Fibroblast of villous mesenchyme (primary cell): ENCODE data around the gene PRELP. TPM values are rescaled to one million over a fixed set of nuclear protein-coding genes. Genes with fewer than 3 reads are reported as not detected.
A peak's percentile ranks its signal among the peaks of the same experiment; 100 is the strongest.

Experiments
- DNase-seq: peaks from one replicate; pipeline ENCODE4 v3.0.0-alpha.2; 2010; ENCODE audit warnings: low read depth
- H3K4me3 ChIP-seq: 2 replicates; pipeline ENCODE4 v1.5.1; 2011; ENCODE audit warnings: low read depth, mild to moderate bottlenecking, low read length
- total RNA-seq: library from RNA; depleted of rRNA; stranded (reverse); fragments of >200 nt; gene quantifications from 2 replicates; pipeline ENCODE4 v1.2.3, GENCODE V29; 2012
- TF ChIP-seq, protein P1 (sequence below): IDR thresholded peaks from 2 replicates; pipeline ENCODE4 v1.5.1; 2012; ENCODE audit warnings: low read depth, mild to moderate bottlenecking, low read length; ENCODE audit not compliant: insufficient read depth

PRELP gene
- under 0.01 and 0.43 TPM in 2 replicates for total RNA-seq

DNA sequence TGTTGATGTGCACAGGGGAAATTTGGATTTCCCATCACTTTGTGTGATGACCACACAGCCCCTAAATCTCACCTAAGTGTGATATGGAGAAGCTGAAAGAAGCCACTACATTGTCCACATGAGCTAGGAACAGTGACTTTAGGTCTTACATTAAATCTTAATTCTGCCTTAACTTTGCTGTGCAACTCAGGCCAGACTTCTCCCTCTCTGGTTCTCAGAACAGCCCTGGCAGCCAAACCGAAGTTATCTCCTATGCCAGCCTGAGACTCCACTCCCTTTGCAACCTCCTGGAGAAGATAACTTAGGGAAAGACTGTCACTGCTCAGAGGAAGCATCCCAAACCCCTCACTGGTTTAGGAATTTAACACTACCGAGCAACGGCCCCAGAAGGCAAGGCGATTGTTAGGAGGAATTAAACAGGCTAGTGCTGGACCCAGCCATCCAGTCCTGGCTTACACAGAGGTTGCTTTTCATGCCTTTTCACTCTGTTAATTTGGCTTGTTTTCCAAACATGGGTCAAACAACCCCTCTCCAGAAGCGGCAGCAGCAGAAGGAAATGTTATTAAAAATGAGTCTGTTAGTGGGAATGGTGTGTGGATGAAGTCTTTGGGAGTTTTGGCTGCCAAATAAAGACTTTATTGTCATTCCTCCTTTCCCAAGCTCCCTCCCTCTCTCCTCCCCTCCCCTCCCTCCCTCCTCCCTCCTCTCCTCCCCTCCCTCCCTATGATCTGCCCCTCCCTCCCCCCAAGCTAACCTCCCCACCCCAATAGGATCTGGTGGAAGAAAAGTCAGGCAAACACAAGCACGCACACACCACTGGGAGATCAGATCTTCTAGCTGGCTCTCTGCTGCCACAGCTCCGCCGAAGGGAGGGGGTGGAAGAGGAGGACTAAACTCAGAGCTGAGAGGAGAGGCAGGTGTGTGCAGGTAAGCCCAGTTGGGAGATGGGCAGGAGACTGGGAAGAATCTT, at the start of gene PRELP:
Gene PRELP, plus strand, starts transcription at position 795 of the 970 bp plus-strand sequence. CDS start 7,379 bp downstream, outside the sequence.
- peak; percentile 49 for DNase-seq
- no peak within 1 kb of the TSS for H3K4me3 ChIP-seq
- TF ChIP-seq, protein P1, sequence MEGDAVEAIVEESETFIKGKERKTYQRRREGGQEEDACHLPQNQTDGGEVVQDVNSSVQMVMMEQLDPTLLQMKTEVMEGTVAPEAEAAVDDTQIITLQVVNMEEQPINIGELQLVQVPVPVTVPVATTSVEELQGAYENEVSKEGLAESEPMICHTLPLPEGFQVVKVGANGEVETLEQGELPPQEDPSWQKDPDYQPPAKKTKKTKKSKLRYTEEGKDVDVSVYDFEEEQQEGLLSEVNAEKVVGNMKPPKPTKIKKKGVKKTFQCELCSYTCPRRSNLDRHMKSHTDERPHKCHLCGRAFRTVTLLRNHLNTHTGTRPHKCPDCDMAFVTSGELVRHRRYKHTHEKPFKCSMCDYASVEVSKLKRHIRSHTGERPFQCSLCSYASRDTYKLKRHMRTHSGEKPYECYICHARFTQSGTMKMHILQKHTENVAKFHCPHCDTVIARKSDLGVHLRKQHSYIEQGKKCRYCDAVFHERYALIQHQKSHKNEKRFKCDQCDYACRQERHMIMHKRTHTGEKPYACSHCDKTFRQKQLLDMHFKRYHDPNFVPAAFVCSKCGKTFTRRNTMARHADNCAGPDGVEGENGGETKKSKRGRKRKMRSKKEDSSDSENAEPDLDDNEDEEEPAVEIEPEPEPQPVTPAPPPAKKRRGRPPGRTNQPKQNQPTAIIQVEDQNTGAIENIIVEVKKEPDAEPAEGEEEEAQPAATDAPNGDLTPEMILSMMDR, result no peak

DNA sequence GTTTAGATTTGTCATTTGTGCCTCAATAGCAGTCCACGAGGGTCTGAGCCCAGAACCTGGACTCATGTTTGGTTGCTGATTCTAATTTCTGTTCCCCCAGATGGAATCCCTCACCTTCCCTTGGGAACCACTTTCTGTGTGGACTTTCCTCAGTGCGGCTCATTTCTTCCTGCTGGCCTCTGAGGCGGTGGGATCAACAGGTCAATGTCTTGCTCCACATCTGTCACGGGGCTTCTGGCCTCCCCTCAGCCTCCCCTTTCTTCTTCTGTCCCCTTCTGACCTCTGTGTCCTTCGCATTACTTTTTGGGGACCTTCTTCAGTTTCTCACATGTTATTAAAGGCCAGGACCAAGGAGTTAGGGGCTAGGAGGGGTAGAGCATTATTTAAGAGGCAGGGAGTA, 49.2 kb upstream of the PRELP start:
- H3K4me3 ChIP-seq, result no peak overlapping the region
- TF ChIP-seq, protein P1, result no peak
- no peak for DNase-seq

DNA sequence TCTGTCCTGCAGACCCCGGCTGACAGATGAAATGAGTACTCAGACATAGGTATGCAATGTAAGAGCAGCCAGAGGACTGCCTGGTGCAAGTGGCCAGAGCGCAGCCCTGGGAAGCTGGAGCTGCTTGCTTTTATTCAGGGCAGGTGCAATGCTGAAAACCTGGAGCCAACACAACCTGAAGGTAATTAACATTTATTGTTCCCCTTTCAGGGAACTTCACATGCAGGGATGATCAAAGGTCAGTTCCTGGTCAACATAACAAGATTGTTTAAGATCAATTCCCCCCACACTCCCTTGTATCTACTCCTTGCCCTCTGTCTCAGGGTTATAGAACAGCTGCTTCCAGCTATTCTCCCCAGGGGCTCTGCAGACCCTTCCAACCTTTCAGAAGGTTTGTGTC, 48.7 kb upstream of the PRELP start:
- H3K4me3 ChIP-seq, result no peak overlapping the region
- no peak for DNase-seq
- TF ChIP-seq, protein P1, result no peak

DNA sequence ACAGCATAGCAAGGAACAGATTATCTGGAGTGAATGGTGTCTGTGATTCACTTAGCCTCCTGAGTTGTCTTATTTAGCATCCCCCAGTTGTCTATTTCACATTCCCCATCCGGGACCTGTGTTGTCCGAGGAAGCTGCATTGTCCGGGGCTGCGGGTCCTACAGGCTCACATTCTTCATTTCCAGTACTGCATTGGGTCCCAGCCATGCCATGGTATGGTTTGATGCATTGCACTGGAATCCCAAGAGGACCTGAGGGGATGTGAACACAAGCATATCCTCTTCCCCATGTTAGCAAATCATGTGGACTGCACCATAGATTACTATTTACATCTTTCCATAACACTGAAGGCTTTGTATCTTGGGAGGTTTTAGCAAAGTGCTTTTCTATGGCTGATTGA, 48.2 kb upstream of the PRELP start:
- no peak for DNase-seq
- no peak overlapping the region for H3K4me3 ChIP-seq
- TF ChIP-seq, protein P1, result no peak

DNA sequence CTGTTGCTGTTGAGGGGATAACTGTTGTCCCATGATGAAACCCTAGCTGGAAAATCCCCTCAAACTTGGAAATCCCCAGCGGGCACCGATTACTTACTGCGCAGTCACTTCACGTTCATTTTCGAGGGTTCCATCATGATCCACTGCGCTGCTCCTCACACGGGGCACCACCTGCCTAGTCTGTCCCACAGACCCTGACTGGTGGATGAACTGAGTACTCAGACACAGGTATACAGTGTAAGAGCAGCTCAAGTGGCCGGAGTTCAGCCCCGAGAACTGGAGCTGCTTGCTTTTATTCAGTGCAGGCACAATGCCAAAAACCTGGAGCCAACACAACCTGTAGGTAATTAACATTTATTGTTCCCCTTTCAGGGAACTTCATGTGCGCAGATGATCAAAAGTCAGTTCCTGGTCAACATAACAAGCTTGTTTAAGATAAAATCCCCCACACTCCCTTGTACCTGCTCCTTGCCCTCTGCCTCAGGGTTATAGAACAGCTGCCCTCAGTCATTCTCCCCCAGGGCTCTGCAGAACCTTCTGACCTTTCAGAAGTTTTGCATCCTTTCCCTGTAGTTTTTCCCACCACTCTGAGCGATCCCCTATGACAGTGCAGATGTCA, 46.5 kb upstream of the PRELP start:
- no peak overlapping the region for H3K4me3 ChIP-seq
- TF ChIP-seq, protein P1, result no peak
- DNase-seq, result no peak

DNA sequence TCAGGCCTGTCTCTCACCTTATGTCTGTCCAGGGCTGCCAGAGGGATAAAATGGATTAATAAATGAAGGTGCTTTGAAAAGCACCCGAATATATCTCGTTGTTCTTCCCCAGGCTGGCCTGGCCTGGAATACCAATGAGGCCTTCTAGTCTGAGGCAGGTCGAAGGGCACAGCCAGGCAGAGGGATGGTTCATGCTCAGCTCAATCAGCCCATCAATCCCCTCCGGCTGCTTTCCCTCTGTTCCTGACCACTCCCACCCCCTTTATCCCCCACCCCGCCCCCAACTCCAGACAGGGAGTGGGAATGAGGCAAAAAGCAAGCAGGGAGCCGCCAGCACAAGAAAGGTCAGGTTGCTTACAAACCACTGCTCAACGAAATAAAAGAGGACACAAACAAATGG, 40.0 kb upstream of the PRELP start:
- DNase-seq, result no peak
- TF ChIP-seq, protein P1, result no peak
- H3K4me3 ChIP-seq, result no peak overlapping the region
